Epidermal melanocyte (primary cell): Measurements from ENCODE around the gene NAMPT.

Source experiments
- DNase-seq: peaks from one replicate; pipeline ENCODE4 v3.0.0; 2011; ENCODE audit warnings: low spot score; ENCODE audit not compliant: insufficient read length

NAMPT gene

GRCh38 chr7:106273009-106273668 is 11.6 kb downstream of the NAMPT start:
- no peak for DNase-seq

DNA sequence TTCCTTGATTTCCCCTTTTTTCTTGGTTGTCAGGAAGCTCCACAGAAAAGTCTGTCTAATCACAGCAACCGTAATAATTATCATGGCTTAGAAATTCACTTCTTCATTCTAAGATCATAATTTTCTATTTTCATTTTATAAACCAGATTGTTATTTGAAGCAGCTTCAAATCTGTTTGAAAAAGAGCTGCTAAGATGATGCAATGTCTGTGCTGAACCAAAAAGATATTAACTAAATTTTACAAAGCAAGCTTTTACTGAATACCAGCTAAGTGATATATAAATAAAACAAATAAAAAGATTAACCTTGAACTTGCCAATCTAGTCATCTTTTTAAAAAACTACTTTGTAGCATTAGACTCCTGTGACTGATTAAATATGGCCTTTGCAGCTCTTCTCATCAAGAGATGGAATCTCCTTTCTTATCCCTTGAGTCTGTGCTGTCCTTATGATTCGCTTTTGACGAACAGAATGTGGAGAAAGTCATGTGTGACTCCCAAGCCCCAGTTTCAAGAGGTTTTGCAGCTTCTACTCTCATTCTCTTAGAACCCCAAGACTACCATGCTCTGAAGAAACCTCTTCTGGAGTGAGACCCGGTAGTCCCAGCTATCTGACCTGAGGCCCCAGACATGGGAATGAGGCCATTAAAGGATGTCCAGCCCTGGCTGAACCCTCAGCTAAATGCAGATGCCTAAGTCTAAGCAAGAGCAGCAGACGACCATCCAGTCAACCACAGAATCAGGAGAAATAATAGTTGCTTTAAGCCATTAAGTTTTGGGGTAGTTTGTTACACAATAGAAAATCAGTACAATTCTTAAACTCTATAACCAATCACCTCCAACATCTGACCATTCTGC is 14.4 kb downstream of the NAMPT start:
- DNase-seq, result no peak

GRCh38 chr7:106269254-106269961 is 15.4 kb downstream of the NAMPT start:
- DNase-seq, result no peak

DNA sequence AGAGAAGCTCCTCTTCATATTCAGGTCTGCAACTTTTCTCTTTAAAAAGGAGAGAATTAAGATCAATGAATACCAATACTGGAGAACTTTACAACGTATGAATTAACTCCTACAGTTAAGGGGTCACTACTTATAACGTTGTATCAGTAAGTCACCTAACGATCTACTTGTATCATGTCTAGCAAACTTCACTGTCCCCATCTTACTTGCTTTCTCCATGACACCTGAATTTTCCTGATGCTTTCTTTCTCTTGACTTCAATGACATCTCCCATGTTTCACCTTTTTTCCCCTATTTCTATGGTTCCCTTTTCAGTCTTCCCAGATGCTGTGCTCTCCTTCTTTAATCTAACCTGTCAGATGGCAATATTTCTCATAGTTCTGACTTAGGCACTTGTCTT is 19.6 kb downstream of the NAMPT start:
- no peak for DNase-seq

- DNase-seq, result no peak
Observed at GRCh38 chr7:106262221-106262881, 22.4 kb downstream of the NAMPT start.

GRCh38 chr7:106260136-106260561 is 24.6 kb downstream of the NAMPT start:
- DNase-seq, result no peak

DNA sequence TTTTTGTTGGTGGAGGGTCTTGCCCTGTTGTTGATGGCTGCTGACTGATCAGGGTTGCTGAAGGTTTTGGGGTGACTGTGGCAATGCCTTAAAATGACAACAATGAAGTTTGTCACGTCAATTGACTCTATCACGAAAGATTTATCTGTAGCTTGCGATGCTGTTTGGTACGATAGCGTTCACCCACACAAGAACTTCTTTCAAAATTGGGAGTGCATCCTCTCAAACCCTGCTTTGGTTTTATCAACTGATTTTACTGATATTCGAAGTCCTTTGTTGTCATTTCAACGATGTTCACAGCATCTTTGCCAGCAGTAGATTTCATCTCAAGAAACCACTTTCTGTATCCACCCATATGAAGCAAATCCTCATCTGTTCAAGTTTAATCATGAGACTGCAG is 26.0 kb downstream of the NAMPT start:
- no peak for DNase-seq

- no peak for DNase-seq
Observed at GRCh38 chr7:106257752-106258151, 27.0 kb downstream of the NAMPT start.

- no peak for DNase-seq
Observed at GRCh38 chr7:106256144-106256543, 28.6 kb downstream of the NAMPT start.

DNA sequence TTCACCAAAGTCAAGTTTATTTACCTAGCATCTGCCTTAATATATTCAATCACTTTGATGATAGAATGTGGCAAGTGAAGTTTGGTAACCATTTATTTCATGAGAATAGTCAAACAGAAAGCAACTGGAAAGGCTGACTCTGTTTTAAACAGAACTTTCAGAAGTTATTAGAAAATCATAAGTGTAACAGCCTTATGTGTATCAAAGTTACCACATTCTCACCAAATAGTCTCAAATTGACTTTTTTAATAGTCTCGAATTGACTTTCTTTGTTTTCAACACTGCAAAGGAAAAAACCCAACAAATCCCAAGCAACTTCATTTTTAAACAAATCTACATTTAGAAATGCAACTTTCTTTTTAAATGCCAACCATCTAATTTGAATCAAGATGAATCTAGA is 29.5 kb downstream of the NAMPT start:
- no peak for DNase-seq

DNA sequence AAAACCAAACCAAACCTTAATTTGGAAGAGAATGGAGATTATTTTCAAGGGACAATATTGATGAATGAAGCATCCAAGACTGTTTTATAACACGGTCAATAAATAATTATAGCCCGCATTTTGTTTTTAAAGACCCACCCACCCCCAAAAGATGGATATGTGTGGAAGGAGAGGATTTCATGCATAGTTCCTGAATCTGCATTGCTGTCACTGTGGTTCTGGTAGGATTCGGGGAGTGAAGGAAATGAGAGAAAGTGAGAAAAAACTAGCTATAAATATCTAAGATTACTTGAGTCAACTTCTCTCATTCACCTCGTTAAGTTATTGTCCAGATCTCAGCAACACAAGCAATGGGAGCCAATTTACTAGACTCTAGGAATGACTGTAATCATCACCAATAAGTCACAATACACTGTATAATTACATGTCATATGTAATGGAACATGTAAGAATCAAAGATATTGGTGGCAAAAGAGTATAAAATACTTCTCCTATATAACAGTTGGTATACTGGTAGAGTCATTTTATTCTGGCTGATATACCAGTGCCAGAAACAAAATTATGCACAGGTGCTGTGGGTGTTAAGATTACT is 30.2 kb downstream of the NAMPT start:
- no peak for DNase-seq

GRCh38 chr7:106252568-106252967 is 32.2 kb downstream of the NAMPT start:
- DNase-seq, result no peak

GRCh38 chr7:106249488-106249887 is 35.3 kb downstream of the NAMPT start:
- DNase-seq, result no peak

GRCh38 chr7:106248600-106248999 is 36.2 kb downstream of the NAMPT start:
- no peak for DNase-seq

- no peak for DNase-seq
Observed at GRCh38 chr7:106247841-106248240, 36.9 kb downstream of the NAMPT start.

DNA sequence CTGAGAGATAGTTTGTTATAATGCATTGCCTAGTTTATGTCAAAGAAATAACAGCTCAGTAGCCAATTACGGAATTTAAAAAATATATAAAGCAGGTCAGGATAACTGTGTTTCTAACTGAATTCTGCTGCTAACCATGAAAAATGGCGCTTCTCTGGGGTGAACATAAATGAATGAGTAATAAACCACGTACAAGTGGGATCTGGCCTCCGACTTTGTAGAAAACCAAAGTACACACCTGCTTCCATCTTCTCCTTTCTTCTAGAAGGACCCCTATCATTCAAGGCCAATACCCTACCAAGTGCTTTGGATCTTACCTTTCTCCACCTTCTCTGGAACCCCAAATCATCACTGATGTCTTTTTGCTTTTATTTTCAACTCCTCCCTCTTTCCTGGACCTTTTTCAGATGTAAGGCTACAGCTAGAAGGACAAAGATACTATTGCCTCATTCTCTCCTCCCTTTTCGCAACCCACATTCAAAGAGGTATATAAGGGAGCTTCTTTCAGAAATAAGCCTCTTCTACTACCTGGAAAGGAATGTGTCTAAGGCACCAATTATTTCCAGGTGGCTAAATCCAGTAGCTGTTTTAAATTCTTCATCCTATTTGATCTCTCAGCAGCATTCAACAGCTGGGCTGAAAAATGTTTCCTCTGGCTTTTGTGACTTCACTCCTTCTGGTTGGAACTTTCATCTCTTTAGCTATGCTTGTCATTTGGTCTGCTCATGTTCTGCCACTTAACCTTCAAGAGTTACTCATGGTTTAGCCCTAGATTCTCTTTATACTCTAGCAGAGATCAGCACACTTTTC is 37.7 kb downstream of the NAMPT start:
- no peak for DNase-seq

- DNase-seq, result no peak
Observed at GRCh38 chr7:106243893-106244292, 40.9 kb downstream of the NAMPT start.

DNA sequence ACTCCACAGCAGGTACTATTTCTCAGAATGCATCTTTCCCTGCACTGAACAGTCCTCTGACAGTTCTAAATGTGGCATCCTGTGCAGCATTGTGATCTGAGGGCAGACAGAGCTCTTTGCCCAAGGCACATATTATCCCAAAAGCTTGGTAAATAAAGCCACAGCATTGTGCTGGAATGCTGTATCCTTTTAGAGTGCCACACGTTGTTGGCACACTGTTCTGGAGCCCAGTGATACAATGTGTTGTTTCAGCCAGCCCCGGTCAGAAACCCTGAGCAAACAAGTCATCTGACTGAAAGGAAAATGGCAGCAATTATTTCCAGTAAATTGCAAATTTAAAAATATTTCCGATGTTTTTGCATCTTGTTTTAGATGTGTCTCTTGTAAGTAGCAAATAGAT is 45.4 kb downstream of the NAMPT start:
- no peak for DNase-seq

GRCh38 chr7:106238830-106239229 is 46.0 kb downstream of the NAMPT start:
- no peak for DNase-seq

GRCh38 chr7:106236065-106236464 is 48.7 kb downstream of the NAMPT start:
- no peak for DNase-seq
